Stimulated activated CD8-positive, alpha-beta memory T cell treated with anti-CD3 and anti-CD28 coated beads, Interleukin-7, amount 100 ng/mL, for 1 hour (primary cell): ENCODE results near the gene MARVELD1.

ENCODE experiments used
- DNase-seq, 2 donors: peaks; one replicate each; pipeline ENCODE4 v3.0.0-alpha.2; 2020; ENCODE audit warnings: low read depth in 2 of 2

MARVELD1 gene

GRCh38 chr10:97721871-97722780 is 8.6 kb downstream of the MARVELD1 start:
- no peak for DNase-seq

- DNase-seq, result no peak
Observed at GRCh38 chr10:97723001-97723400, 9.5 kb downstream of the MARVELD1 start.

- no peak for DNase-seq
Observed at GRCh38 chr10:97724341-97724941, 10.9 kb downstream of the MARVELD1 start.

- DNase-seq, result no peak
Observed at GRCh38 chr10:97726636-97727178, 13.2 kb downstream of the MARVELD1 start.

- DNase-seq, result no peak
Observed at GRCh38 chr10:97729014-97729413, 15.5 kb downstream of the MARVELD1 start.

- DNase-seq, result no peak
Observed at GRCh38 chr10:97731346-97732051, 18.0 kb downstream of the MARVELD1 start.

GRCh38 chr10:97732052-97732359 is 18.5 kb downstream of the MARVELD1 start:
- no peak for DNase-seq

- no peak for DNase-seq
Observed at GRCh38 chr10:97733256-97733655, 19.7 kb downstream of the MARVELD1 start.

GRCh38 chr10:97734021-97734420 is 20.5 kb downstream of the MARVELD1 start:
- DNase-seq, result no peak

GRCh38 chr10:97736403-97736901 is 22.9 kb downstream of the MARVELD1 start:
- no peak for DNase-seq

- peak; percentile 91 for DNase-seq
Observed at GRCh38 chr10:97736902-97737769, 23.6 kb downstream of the MARVELD1 start, which contains the start of gene ZFYVE27. ZFYVE27 (plus strand) TSS chr10:97737128; CDS start chr10:97738478, 1,350 bp downstream.

- DNase-seq, result no peak
Observed at GRCh38 chr10:97737770-97738265, 24.3 kb downstream of the MARVELD1 start.

GRCh38 chr10:97738616-97739015 is 25.1 kb downstream of the MARVELD1 start:
- no peak for DNase-seq

GRCh38 chr10:97740613-97741012 is 27.1 kb downstream of the MARVELD1 start:
- no peak for DNase-seq

GRCh38 chr10:97743169-97743943 is 29.8 kb downstream of the MARVELD1 start:
- DNase-seq, result no peak

- no peak for DNase-seq
Observed at GRCh38 chr10:97744405-97745035, 31.0 kb downstream of the MARVELD1 start.

GRCh38 chr10:97747573-97747972 is 34.0 kb downstream of the MARVELD1 start:
- no peak for DNase-seq

GRCh38 chr10:97748116-97748515 is 34.6 kb downstream of the MARVELD1 start:
- DNase-seq, result no peak

GRCh38 chr10:97752956-97753355 is 39.4 kb downstream of the MARVELD1 start:
- no peak for DNase-seq

- no peak for DNase-seq
Observed at GRCh38 chr10:97754726-97755125, 41.2 kb downstream of the MARVELD1 start.
